Right lobe of liver (tissue), 6 donors: ENCODE measurements around the gene CLDND2. TPM values are rescaled to one million over a fixed set of nuclear protein-coding genes. Genes with fewer than 3 reads are reported as not detected.

Source experiments
- ATAC-seq, 4 donors: fragments of 200-7000 bp; cut with Tn5 transposase; one replicate each; pipeline ENCODE4 v1.9.1; 2020; ENCODE audit warnings: mild to moderate bottlenecking in 4 of 4, moderate library complexity in 4 of 4
- DNase-seq, 3 donors: peaks; one replicate each; pipeline ENCODE4 v3.0.0-alpha.2; 2020
- H3K27ac ChIP-seq, 3 donors: fragments of 200-600 bp; one replicate each; pipeline ENCODE4 v1.8.0; 2022
- H3K27me3 ChIP-seq, 2 donors: fragments of 200-600 bp; one replicate each; pipeline ENCODE4 v1.8.0; 2022
- H3K36me3 ChIP-seq, 4 donors: fragments of 200-600 bp; sonication (generic) in 1 of 4; one replicate each; pipeline versions ENCODE4 v1.5.1 to v1.8.0; 2017 to 2022; ENCODE audit warnings: control low read depth in 1 of 4
- H3K4me1 ChIP-seq, 4 donors: fragments of 200-600 bp; sonication (generic) in 1 of 4; one replicate each; pipeline versions ENCODE4 v1.5.1 to v1.8.0; 2017 to 2022; ENCODE audit warnings: control low read depth in 1 of 4
- H3K4me3 ChIP-seq, 3 donors: fragments of 200-600 bp; one replicate each; pipeline ENCODE4 v1.8.0; 2022
- H3K9me3 ChIP-seq, 4 donors: fragments of 200-600 bp; sonication (generic) in 1 of 4; one replicate each; pipeline versions ENCODE4 v1.5.1 to v1.8.0; 2017 to 2022; ENCODE audit warnings: control low read depth in 1 of 4
- POLR2A ChIP-seq: fragments of 450-650 bp; IDR thresholded peaks from one replicate; pipeline ENCODE4 v1.6.1; 2017; ENCODE audit warnings: antibody characterized with exemption, mild to moderate bottlenecking
- WGBS: methylation state at CpG from one replicate; pipeline ENCODE4 v1.1.6; 2018; ENCODE audit warnings: low coverage, low lambda C conversion rate; ENCODE audit not compliant: insufficient coverage; ENCODE audit errors: missing lambda C conversion rate; 5-methylcytosine and 5-hydroxymethylcytosine counted together
- intact Hi-C, 2 donors: fragments of 100-400 bp; cut with DNase I; formaldehyde crosslinking; loops; one replicate each; pipeline versions ENCODE4 v1.11.2 to v1.14.1; 2022
- total RNA-seq, 6 experiments: library from RNA; depleted of rRNA in 2 of 6; stranded (reverse); fragments of >200 nt in 2 of 6; fragmentation: NEBNext Ultra II Directional in 3 of 6; extraction: Animal tissue kit (Norgen Biotek cat#: 25700) in 3 of 6; gene quantifications; one replicate each; pipeline versions ENCODE4 v1.1.0 to v1.2.4, GENCODE V29; 2016 to 2023
- TF ChIP-seq, protein P1 (sequence below), 4 donors: fragments of 200-600 bp in 3 of 4; fragments of 450-650 bp in 1 of 4; IDR thresholded peaks; one replicate each; pipeline versions ENCODE4 v1.5.1 to v1.8.0; 2016 to 2022; ENCODE audit warnings: antibody characterized with exemption in 4 of 4, mild to moderate bottlenecking in 2 of 4
- donor health status: DM: no; HTN: yes; CAD: no.
- donor health status: DM: no; HTN: no; CAD: no.
- donor health status: DM: no; HTN: no; CAD: no.
- donor health status: DM: no; HTN: yes; CAD: no.
- donor health status: DM: no; HTN: yes; CAD: no.

CLDND2 gene
- total RNA-seq, 6 experiments from 2014 or later: 1.00 to 1.2 TPM; not detected in 4

- H3K4me3 ChIP-seq: no peak overlapping the region
- no peaks in the 10 kb centered on the region for H3K9me3 ChIP-seq
- no peaks in the 10 kb centered on the region for H3K27me3 ChIP-seq
- DNase-seq (peak in 1 of 3 donors; percentile 86), ATAC-seq (peak; percentile 85 to 92 (median 88))
- 45% methylated on average over 8 of the region's 10 CpGs for WGBS
- peak overlapping the region; percentile 74 to 80 (median 78) for H3K27ac ChIP-seq
- H3K4me1 ChIP-seq: peaks cover 0 to 57% (median 15%) of the 10 kb centered on the region in 4 donors
- H3K36me3 ChIP-seq: peaks cover 0 to 17% (median 8%) of the 10 kb centered on the region in 4 donors
- TF ChIP-seq, protein P1, sequence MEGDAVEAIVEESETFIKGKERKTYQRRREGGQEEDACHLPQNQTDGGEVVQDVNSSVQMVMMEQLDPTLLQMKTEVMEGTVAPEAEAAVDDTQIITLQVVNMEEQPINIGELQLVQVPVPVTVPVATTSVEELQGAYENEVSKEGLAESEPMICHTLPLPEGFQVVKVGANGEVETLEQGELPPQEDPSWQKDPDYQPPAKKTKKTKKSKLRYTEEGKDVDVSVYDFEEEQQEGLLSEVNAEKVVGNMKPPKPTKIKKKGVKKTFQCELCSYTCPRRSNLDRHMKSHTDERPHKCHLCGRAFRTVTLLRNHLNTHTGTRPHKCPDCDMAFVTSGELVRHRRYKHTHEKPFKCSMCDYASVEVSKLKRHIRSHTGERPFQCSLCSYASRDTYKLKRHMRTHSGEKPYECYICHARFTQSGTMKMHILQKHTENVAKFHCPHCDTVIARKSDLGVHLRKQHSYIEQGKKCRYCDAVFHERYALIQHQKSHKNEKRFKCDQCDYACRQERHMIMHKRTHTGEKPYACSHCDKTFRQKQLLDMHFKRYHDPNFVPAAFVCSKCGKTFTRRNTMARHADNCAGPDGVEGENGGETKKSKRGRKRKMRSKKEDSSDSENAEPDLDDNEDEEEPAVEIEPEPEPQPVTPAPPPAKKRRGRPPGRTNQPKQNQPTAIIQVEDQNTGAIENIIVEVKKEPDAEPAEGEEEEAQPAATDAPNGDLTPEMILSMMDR (IDR thresholded peaks at IDR 0.05): no peak
- no peak for TF ChIP-seq POLR2A
- intact Hi-C loops: no loop called here
Measured at GRCh38 chr19:51356159-51356801, 12.5 kb downstream of the CLDND2 start.

GRCh38 chr19:51354742-51355148 is 14.1 kb downstream of the CLDND2 start:
- H3K27me3 ChIP-seq: no peaks in the 10 kb centered on the region
- TF ChIP-seq, protein P1 (IDR thresholded peaks at IDR 0.05): no peak
- no peak for TF ChIP-seq POLR2A

GRCh38 chr19:51354103-51354741 is 14.6 kb downstream of the CLDND2 start:
- peaks cover 0 to 65% (median 15%) of the 10 kb centered on the region in 4 donors for H3K4me1 ChIP-seq

More at GRCh38 chr19:51354742-51355148, 14.1 kb downstream of the CLDND2 start:
- no peaks in the 10 kb centered on the region for H3K9me3 ChIP-seq
- 24% methylated on average over 6 of the region's 8 CpGs for WGBS
- intact Hi-C loops: no loop called here
- peaks cover 0 to 29% (median 16%) of the 10 kb centered on the region in 4 donors for H3K36me3 ChIP-seq
- DNase-seq (no peak), ATAC-seq (no peak)
- H3K4me1 ChIP-seq: peaks cover 0 to 64% (median 15%) of the 10 kb centered on the region in 4 donors
- H3K27ac ChIP-seq: peak overlapping the region in 1 of 3 donors; percentile 41
- no peak overlapping the region for H3K4me3 ChIP-seq

DNA sequence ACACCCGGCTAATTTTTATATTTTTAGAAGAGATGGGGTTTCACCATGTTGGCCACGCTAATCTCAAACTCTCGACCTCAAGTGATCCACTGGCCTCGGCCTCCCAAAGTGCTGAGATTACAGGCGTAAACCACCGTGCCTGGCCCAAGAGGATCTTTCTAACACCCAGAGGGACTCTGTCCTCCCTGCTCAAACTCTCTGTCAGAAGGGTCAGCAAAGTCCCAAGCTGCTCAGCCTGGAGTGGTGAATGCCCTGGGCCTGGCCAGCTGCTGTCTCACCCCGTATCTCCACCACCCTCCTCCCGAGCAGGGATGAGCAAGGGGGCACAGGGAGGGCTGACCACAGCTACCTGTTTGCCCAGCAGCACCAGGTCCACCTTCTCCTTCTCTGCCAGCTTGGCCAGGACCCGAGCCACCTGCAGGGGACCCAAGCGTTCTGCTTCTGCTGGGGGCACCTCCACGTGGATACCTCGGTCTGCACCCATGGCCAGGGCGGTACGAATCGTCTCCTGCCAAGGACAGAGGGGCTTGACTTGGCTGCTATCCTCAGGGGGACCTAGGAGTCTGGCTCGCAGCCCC is 15.9 kb downstream of the CLDND2 start:
- intact Hi-C loops: no loop called here
- H3K27ac ChIP-seq: peak overlapping the region in 1 of 3 donors; percentile 43
- 87% methylated on average over 7 of the region's 16 CpGs for WGBS

More at GRCh38 chr19:51354103-51354741, 14.6 kb downstream of the CLDND2 start:
- TF ChIP-seq, protein P1 (IDR thresholded peaks at IDR 0.05): no peak
- TF ChIP-seq POLR2A: no peak
- Histone ChIP-seq H3K36me3 (peaks cover 0 to 30% (median 16%) of the 10 kb centered on the region in 4 donors), H3K9me3 (no peaks in the 10 kb centered on the region), H3K27me3 (no peaks in the 10 kb centered on the region), H3K4me3 (no peak overlapping the region), H3K27ac (peak overlapping the region in 1 of 3 donors; percentile 41)
- 64% methylated on average over 8 of the region's 12 CpGs for WGBS
- DNase-seq: no peak
- intact Hi-C loops: no loop called here
- no peak for ATAC-seq

More for the DNA sequence above, 15.9 kb downstream of the CLDND2 start:
- TF ChIP-seq, protein P1 (IDR thresholded peaks at IDR 0.05): no peak
- no peak for TF ChIP-seq POLR2A
- DNase-seq (no peak), ATAC-seq (no peak)
- Histone ChIP-seq H3K4me1 (peaks cover 0 to 67% (median 18%) of the 10 kb centered on the region in 4 donors), H3K9me3 (no peaks in the 10 kb centered on the region), H3K36me3 (peaks cover 0 to 36% (median 16%) of the 10 kb centered on the region in 4 donors), H3K4me3 (no peak overlapping the region), H3K27me3 (no peaks in the 10 kb centered on the region)
